GM23248 (cell line): ENCODE data around the gene PFN3. TPM values are rescaled to one million over a fixed set of nuclear protein-coding genes. Genes with fewer than 3 reads are reported as not detected.
"Not testable (repeated sequence)": the region's sequence is repeated elsewhere in the genome, so short reads cannot be mapped to it uniquely, and the experiment has no call there.

Experiments
- DNase-seq: peaks from one replicate; pipeline ENCODE4 v3.0.0-alpha.2; 2015
- H2AFZ ChIP-seq: fragments of 200-600 bp; sonication (generic); 2 replicates; pipeline ENCODE4 v1.6.1; 2016; ENCODE audit warnings: antibody characterized with exemption
- H3F3A ChIP-seq: fragments of 200-600 bp; sonication (generic); 2 replicates; pipeline ENCODE4 v1.6.1; 2016; ENCODE audit warnings: mild to moderate bottlenecking, antibody characterized with exemption, mixed run types; ENCODE audit not compliant: insufficient read depth
- H3K27ac ChIP-seq: fragments of 200-600 bp; sonication (generic); 2 replicates; pipeline ENCODE4 v1.5.1; 2016; ENCODE audit warnings: mild to moderate bottlenecking
- H3K27me3 ChIP-seq: fragments of 200-600 bp; sonication (generic); replicated peaks from 2 replicates; pipeline ENCODE4 v1.6.1; 2016; ENCODE audit warnings: mild to moderate bottlenecking; ENCODE audit not compliant: insufficient read depth
- H3K36me3 ChIP-seq: fragments of 200-600 bp; sonication (generic); 2 replicates; pipeline ENCODE4 v1.6.1; 2016; ENCODE audit warnings: low read depth, mild to moderate bottlenecking
- H3K4me1 ChIP-seq: fragments of 200-600 bp; sonication (generic); 2 replicates; pipeline ENCODE4 v1.6.1; 2016; ENCODE audit warnings: mild to moderate bottlenecking; ENCODE audit not compliant: insufficient read depth
- H3K4me2 ChIP-seq: fragments of 200-600 bp; sonication (generic); one replicate; pipeline ENCODE4 v1.6.1; 2016; ENCODE audit warnings: mild to moderate bottlenecking; ENCODE audit not compliant: unreplicated experiment
- H3K4me3 ChIP-seq: fragments of 200-600 bp; sonication (generic); 2 replicates; pipeline ENCODE4 v1.5.1; 2016; ENCODE audit warnings: mild to moderate bottlenecking
- H3K79me2 ChIP-seq: fragments of 200-600 bp; sonication (generic); 2 replicates; pipeline ENCODE4 v1.6.1; 2016; ENCODE audit warnings: mild to moderate bottlenecking; ENCODE audit not compliant: insufficient read depth
- H3K9ac ChIP-seq: fragments of 200-600 bp; sonication (generic); 2 replicates; pipeline ENCODE4 v1.6.1; 2016; ENCODE audit warnings: mild to moderate bottlenecking
- H3K9me2 ChIP-seq: fragments of 200-600 bp; sonication (generic); 2 replicates; pipeline ENCODE4 v1.6.1; 2016; ENCODE audit warnings: mixed run types, mild to moderate bottlenecking, moderate library complexity; ENCODE audit not compliant: insufficient read depth
- H3K9me3 ChIP-seq: fragments of 200-600 bp; sonication (generic); one replicate; pipeline ENCODE4 v1.6.1; 2017; ENCODE audit warnings: low read depth
- H4K20me1 ChIP-seq: fragments of 200-600 bp; sonication (generic); 2 replicates; pipeline ENCODE4 v1.6.0; 2016; ENCODE audit not compliant: insufficient read depth
- EZH2 ChIP-seq: fragments of 200-600 bp; sonication (generic); IDR thresholded peaks from 2 replicates; pipeline ENCODE4 v1.6.1; 2018; ENCODE audit warnings: antibody characterized with exemption, mild to moderate bottlenecking; ENCODE audit not compliant: insufficient read depth, poor library complexity, severe bottlenecking
- EZH2phosphoT487 ChIP-seq: fragments of 200-600 bp; sonication (generic); IDR thresholded peaks from 2 replicates; pipeline ENCODE4 v1.6.1; 2018; ENCODE audit warnings: antibody characterized with exemption, moderate library complexity, mild to moderate bottlenecking, low read depth; ENCODE audit not compliant: insufficient read depth
- WGBS, 2 experiments: methylation state at CpG; one replicate each; pipeline ENCODE4 v1.1.6; 2015 to 2017; ENCODE audit warnings: low lambda C conversion rate in 2 of 2, low coverage in 1 of 2; ENCODE audit errors: missing lambda C conversion rate in 2 of 2; 5-methylcytosine and 5-hydroxymethylcytosine counted together
- in situ Hi-C: fragments of 300-500 bp; cut with MboI; formaldehyde crosslinking; loops from 2 replicates; pipeline ENCODE4 v1.15.0; 2020
- polyA plus RNA-seq: library from polyadenylated mRNA; unstranded; fragments of >200 nt; fragmentation: Nextera tagmentation; extraction: Ambion mirVana; gene quantifications from 2 replicates; pipeline ENCODE4 v1.2.1, GENCODE V29; 2016
- total RNA-seq: library from RNA; depleted of rRNA; stranded (reverse); fragments of >200 nt; shearing (Covaris generic); gene quantifications from 2 replicates; pipeline ENCODE4 v1.2.3, GENCODE V29; 2014

PFN3 gene
- total and polyA plus RNA-seq, 2 experiments from 2014 or later: not detected

DNA sequence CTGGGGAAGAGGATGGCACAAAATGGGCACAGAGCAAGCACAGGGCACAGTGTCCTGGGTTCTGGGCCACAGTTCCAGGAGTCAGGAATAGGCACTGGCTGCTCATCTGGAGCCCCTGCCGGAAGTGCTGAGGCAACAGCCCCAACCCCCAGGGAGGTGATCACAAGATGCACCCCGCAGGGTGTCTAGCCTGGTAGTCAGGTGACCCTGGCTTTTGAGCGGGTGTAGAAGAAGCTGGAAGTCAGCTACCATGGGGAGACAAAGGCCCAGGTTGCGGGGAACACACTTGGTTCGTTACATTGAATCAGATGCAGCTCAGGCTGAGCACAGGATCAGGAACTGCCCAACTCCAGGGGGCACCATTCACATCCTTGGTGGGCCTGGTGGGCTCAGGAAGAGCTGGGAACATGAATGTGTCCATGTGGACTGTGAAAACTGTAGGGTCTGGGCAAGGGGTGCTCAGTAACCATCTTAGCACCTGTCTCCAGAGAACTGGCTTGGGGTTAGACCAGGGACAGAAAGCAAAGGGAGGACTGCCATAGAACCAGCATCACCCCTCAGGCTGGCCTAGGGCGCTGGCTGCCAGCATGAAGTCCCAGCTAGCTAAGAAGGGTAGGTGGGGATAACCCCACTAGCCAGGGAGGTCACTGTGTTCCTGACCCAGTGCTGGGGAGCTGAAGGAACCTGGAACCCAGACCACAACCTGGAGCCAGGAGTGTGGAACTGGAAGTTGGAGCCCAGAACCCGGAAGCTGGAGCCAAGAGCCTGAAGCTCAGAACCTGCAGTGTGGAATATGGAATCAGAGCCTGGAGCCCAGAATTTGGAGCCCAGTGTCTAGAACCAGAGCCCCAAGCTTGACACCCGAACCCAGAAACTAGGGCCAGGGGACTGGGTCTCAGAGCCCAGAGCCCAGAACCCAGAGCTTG is 22.3 kb downstream of the PFN3 start:
- Histone ChIP-seq H3K4me2 (no peak overlapping the region), H3K9me2 (no peaks in the 10 kb centered on the region), H3K4me1 (no peaks in the 10 kb centered on the region), H3K4me3 (no peak overlapping the region), H3F3A (peaks cover 4% of the 10 kb centered on the region; the same call in 1 of the 2 replicates), H2AFZ (no peak overlapping the region), H4K20me1 (no peaks in the 10 kb centered on the region), H3K9me3 (no peaks in the 10 kb centered on the region), H3K9ac (no peak overlapping the region), H3K36me3 (no peaks in the 10 kb centered on the region), H3K27ac (no peak overlapping the region), H3K27me3 (peaks cover 9% of the 10 kb centered on the region), H3K79me2 (no peaks in the 10 kb centered on the region)
- WGBS, 2 experiments: 82 to 83% methylated on average over 8 of the region's 8 CpGs
- DNase-seq: no peak
- in situ Hi-C loops: no loop called here
- TF ChIP-seq EZH2phosphoT487: no peak
- no peak for TF ChIP-seq EZH2

DNA sequence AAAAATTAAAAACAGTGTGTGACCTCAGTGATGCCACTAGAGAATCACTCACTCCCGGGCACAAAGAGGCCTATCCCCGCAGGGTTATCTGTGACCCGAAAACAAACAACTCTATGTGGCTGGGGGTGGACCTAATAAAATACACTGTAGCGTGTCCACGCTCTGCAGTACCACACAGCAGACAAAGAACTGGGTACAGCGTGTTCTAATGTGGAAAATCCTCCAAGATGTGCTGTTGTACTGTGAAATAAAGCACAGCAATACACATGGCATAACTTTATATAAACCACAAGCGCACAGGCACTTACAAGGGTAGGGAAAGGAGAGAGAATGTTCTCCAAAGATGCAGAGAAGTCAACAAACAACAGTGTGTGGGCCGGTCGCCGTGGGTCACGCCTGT is 24.4 kb downstream of the PFN3 start:
- Histone ChIP-seq H2AFZ (no peak overlapping the region), H3F3A (peaks cover 4% of the 10 kb centered on the region; the same call in 1 of the 2 replicates), H3K4me1 (no peaks in the 10 kb centered on the region), H3K79me2 (no peaks in the 10 kb centered on the region), H3K9me2 (no peaks in the 10 kb centered on the region), H3K4me2 (no peak overlapping the region), H4K20me1 (no peaks in the 10 kb centered on the region), H3K27ac (no peak overlapping the region), H3K36me3 (no peaks in the 10 kb centered on the region), H3K27me3 (no peaks in the 10 kb centered on the region), H3K4me3 (no peak overlapping the region), H3K9ac (no peak overlapping the region), H3K9me3 (no peaks in the 10 kb centered on the region)
- WGBS, 2 experiments: 79 to 81% methylated on average over 11 of the region's 11 CpGs
- no peak for DNase-seq
- TF ChIP-seq EZH2phosphoT487: no peak
- TF ChIP-seq EZH2: no peak
- in situ Hi-C loops: no loop called here

DNA sequence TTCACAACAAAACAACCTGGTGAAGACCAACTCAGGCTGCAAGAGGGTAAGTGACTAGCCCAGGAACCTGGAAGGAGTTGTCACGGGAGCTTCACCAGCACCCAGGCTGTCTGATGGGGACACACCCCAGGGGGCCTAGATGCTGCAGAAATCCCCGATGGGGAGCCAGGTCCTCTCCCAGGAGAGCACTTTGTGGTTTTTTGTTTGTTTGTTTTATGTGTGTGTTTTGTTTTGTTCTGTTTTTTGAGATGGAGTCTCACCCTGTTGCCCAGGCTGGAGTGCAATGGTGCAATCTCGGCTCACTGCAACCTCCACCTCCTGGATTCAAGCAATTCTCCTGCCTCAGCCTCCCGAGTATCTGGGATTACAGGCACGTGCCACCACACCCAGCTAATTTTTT is 24.9 kb downstream of the PFN3 start:
- H3K4me3 ChIP-seq, H3K9me3 ChIP-seq, in situ Hi-C loops, H4K20me1 ChIP-seq, H3K9me2 ChIP-seq, H3K4me1 ChIP-seq, H3K27me3 ChIP-seq, H3F3A ChIP-seq, H3K4me2 ChIP-seq, H3K79me2 ChIP-seq, H3K27ac ChIP-seq, DNase-seq, H2AFZ ChIP-seq, H3K9ac ChIP-seq, H3K36me3 ChIP-seq: not testable (repeated sequence)
- WGBS, 2 experiments: 53 to 57% methylated on average over 5 of the region's 5 CpGs

DNA sequence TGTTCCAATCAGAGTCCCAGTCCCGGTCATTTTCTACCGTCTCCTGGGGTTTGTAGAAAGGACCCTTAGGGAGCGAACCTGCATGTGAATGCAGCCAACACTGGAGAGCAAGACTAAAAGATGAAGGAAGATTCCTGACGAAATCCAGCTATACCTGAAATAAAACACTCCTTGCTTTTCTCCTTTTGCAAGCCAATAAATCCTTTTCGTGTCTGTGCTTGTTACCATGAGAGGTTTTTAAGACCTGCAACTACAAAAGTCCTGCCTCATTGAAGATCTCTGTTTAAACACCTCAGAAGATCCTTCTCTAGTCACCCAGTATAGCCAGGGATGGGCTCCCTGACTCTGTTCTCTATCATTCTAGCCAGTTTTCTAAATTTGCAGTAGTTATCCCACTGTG is 26.2 kb downstream of the PFN3 start:
- no peak overlapping the region for H2AFZ ChIP-seq
- no peaks in the 10 kb centered on the region for H3K36me3 ChIP-seq
- H3K9ac ChIP-seq: no peak overlapping the region
- no peaks in the 10 kb centered on the region for H4K20me1 ChIP-seq
- H3K4me3 ChIP-seq: no peak overlapping the region
- DNase-seq: no peak
- TF ChIP-seq EZH2 (no peak), EZH2phosphoT487 (no peak)
- no peak overlapping the region for H3K4me2 ChIP-seq
- no peaks in the 10 kb centered on the region for H3K4me1 ChIP-seq
- in situ Hi-C loops: no loop called here
- no peaks in the 10 kb centered on the region for H3K9me2 ChIP-seq
- peaks cover 3% of the 10 kb centered on the region; the same call in 1 of the 2 replicates for H3F3A ChIP-seq
- 49% methylated on average over 5 of the region's 5 CpGs for WGBS, 2 experiments
- no peaks in the 10 kb centered on the region for H3K9me3 ChIP-seq
- H3K27me3 ChIP-seq: no peaks in the 10 kb centered on the region
- no peak overlapping the region for H3K27ac ChIP-seq
- no peaks in the 10 kb centered on the region for H3K79me2 ChIP-seq
